PC-9 (cell line): ENCODE data around the gene MYH16. TPM values are rescaled to one million over a fixed set of nuclear protein-coding genes. Genes with fewer than 3 reads are reported as not detected.
"Not testable (repeated sequence)": the region's sequence is repeated elsewhere in the genome, so short reads cannot be mapped to it uniquely, and the experiment has no call there.

Experiments
- BruUV-seq: library from RNA; stranded (reverse); fragments of 400-500 nt; replicated peaks from 2 replicates; lab custom pipeline; 2021; lab: Mats Ljungman, UMichigan
- CTCF ChIA-PET: fragments of 300-600 bp; sonication (Branson Sonifier 250); formaldehyde crosslinking; loops from one replicate; lab custom pipeline; 2022; ENCODE audit warnings: antibody characterized with exemption; lab: Charles Lee
- POLR2A ChIA-PET: fragments of 300-600 bp; sonication (Branson Sonifier 250); formaldehyde crosslinking; loops from one replicate; lab custom pipeline; 2022; ENCODE audit warnings: antibody characterized with exemption; ENCODE audit not compliant: unreplicated experiment; lab: Charles Lee
- DNase-seq, 2 experiments: peaks; one replicate each; pipeline versions ENCODE4 v3.0.0 to v3.0.0-alpha.2; 2015 to 2022; ENCODE audit warnings: mixed read lengths in 1 of 2
- H2AFZ ChIP-seq: fragments of 200-600 bp; sonication (generic); 2 replicates; pipeline ENCODE4 v1.8.1; 2017; ENCODE audit warnings: antibody characterized with exemption
- H3F3A ChIP-seq: fragments of 200-600 bp; sonication (generic); 2 replicates; pipeline ENCODE4 v1.8.1; 2017; ENCODE audit warnings: antibody characterized with exemption, mild to moderate bottlenecking, low read depth; ENCODE audit not compliant: insufficient read depth
- H3K27ac ChIP-seq: fragments of 200-600 bp; sonication (generic); 2 replicates; pipeline ENCODE4 v1.6.1; 2016; ENCODE audit warnings: mixed run types
- H3K27me3 ChIP-seq: fragments of 200-600 bp; sonication (generic); 2 replicates; pipeline ENCODE4 v1.6.1; 2016; ENCODE audit warnings: low read depth, mixed run types; ENCODE audit not compliant: insufficient read depth
- H3K36me3 ChIP-seq: fragments of 200-600 bp; sonication (generic); 2 replicates; pipeline ENCODE4 v1.6.1; 2016; ENCODE audit warnings: low read depth, mixed run types
- H3K4me1 ChIP-seq: fragments of 200-600 bp; sonication (generic); replicated peaks from 2 replicates; pipeline ENCODE4 v1.6.1; 2016; ENCODE audit warnings: mixed run types; ENCODE audit not compliant: insufficient read depth
- H3K4me2 ChIP-seq: fragments of 200-600 bp; sonication (generic); 2 replicates; pipeline ENCODE4 v1.6.1; 2017; ENCODE audit warnings: mixed run types
- H3K4me3 ChIP-seq: fragments of 200-600 bp; sonication (generic); 2 replicates; pipeline ENCODE4 v1.6.1; 2016; ENCODE audit warnings: mixed run types
- H3K79me2 ChIP-seq: fragments of 200-600 bp; sonication (generic); 2 replicates; pipeline ENCODE4 v1.6.1; 2017; ENCODE audit warnings: low read depth, mixed run types
- H3K9me2 ChIP-seq: fragments of 200-600 bp; sonication (generic); 2 replicates; pipeline ENCODE4 v1.8.1; 2017; ENCODE audit warnings: mild to moderate bottlenecking; ENCODE audit not compliant: insufficient read depth
- H3K9me3 ChIP-seq: fragments of 200-600 bp; sonication (generic); 2 replicates; pipeline ENCODE4 v1.8.1; 2016; ENCODE audit warnings: low read depth; ENCODE audit not compliant: insufficient read depth
- H4K20me1 ChIP-seq: fragments of 200-600 bp; sonication (generic); 2 replicates; pipeline ENCODE4 v1.8.1; 2017; ENCODE audit not compliant: insufficient read depth
- CTCF ChIP-seq: fragments of 200-600 bp; sonication (generic); conservative IDR thresholded peaks from 2 replicates; pipeline ENCODE4 v1.6.1; 2017; ENCODE audit warnings: mixed run types, antibody characterized with exemption, mild to moderate bottlenecking, moderate library complexity
- EZH2 ChIP-seq: fragments of 200-600 bp; sonication (generic); IDR thresholded peaks from 2 replicates; pipeline ENCODE4 v1.8.0; 2017; ENCODE audit warnings: antibody characterized with exemption, low read depth
- intact Hi-C: fragments of 100-400 bp; cut with micrococcal nuclease; formaldehyde crosslinking; loops from one replicate; pipeline ENCODE4 v1.10.0; 2022; ENCODE audit not compliant: unreplicated experiment
- total RNA-seq: library from RNA; stranded (reverse); gene quantifications from 2 replicates; pipeline ENCODE4 v1.2.3, GENCODE V29; 2021

The MYH16 gene
- total RNA-seq, 1 experiment from 2014 or later = 18.0 TPM

- Histone ChIP-seq H3K9me3 (no peaks in the 10 kb centered on the region), H3F3A (peaks cover 37% of the 10 kb centered on the region), H3K4me3 (no peak overlapping the region), H3K79me2 (0 out of 2 replicates have a peak, but pooled peaks cover 4% of the 10 kb centered on the region), H3K36me3 (no peaks in the 10 kb centered on the region), H3K27me3 (no peaks in the 10 kb centered on the region), H2AFZ (no peak overlapping the region), H3K9me2 (no peaks in the 10 kb centered on the region), H3K4me1 (peaks cover 51% of the 10 kb centered on the region), H3K4me2 (peak overlapping the region; percentile 54; the same call in 1 of the 2 replicates), H3K27ac (peak overlapping the region; percentile 90), H4K20me1 (no peaks in the 10 kb centered on the region)
- BruUV-seq = no TSS peak
- intact Hi-C loops = no loop called here
- DNase-seq = no peak
- ChIA-PET CTCF (interaction anchor here (0.9 kb wide), 1 partner anchor 38 kb away, joined by 5 read pairs; no protein-coding TSS in a partner anchor), POLR2A (interaction anchor here (0.5 kb wide), 2 partner anchors 152 to 1602 kb away, joined by 6 to 10 read pairs; no protein-coding TSS in a partner anchor)
- TF ChIP-seq CTCF (no peak), EZH2 (no peak)
Observed at GRCh38 chr7:99268577-99268908, 4.1 kb upstream of the MYH16 start.

GRCh38 chr7:99270702-99271101 lies 1.9 kb upstream of the MYH16 start:
- Histone ChIP-seq H2AFZ (no peak overlapping the region), H3K36me3 (no peaks in the 10 kb centered on the region), H3K9me3 (no peaks in the 10 kb centered on the region), H3K4me1 (peaks cover 70% of the 10 kb centered on the region), H3F3A (peaks cover 48% of the 10 kb centered on the region), H3K9me2 (no peaks in the 10 kb centered on the region), H3K4me3 (no peak overlapping the region), H3K79me2 (0 out of 2 replicates have a peak, but pooled peaks cover 4% of the 10 kb centered on the region), H3K27ac (no peak overlapping the region), H3K27me3 (no peaks in the 10 kb centered on the region), H3K4me2 (no peak overlapping the region), H4K20me1 (no peaks in the 10 kb centered on the region)
- no TSS peak for BruUV-seq
- DNase-seq = no peak
- TF ChIP-seq EZH2 (no peak), CTCF (no peak)
- ChIA-PET CTCF (no interaction called here), POLR2A (no interaction called here)
- intact Hi-C loops = loop anchor here (10.0 kb wide), 1 partner anchor 104 kb away; the partner anchor contains the start of gene ARPC1B

- H3K79me2 ChIP-seq, H3K9me3 ChIP-seq, H3K9me2 ChIP-seq, CTCF ChIA-PET, H3K27me3 ChIP-seq, H4K20me1 ChIP-seq, BruUV-seq, H3K36me3 ChIP-seq, DNase-seq: not testable (repeated sequence)
- Histone ChIP-seq H3F3A (peaks cover 29% of the 10 kb centered on the region), H3K4me2 (peak overlapping the region; percentile 67), H3K4me3 (peak overlapping the region; percentile 24; the same call in 1 of the 2 replicates), H3K4me1 (peaks cover 49% of the 10 kb centered on the region), H2AFZ (peak overlapping the region; percentile 6; the same call in 1 of the 2 replicates), H3K27ac (peak overlapping the region; percentile 95)
- POLR2A ChIA-PET = interaction anchor here (0.5 to 1.3 kb wide), 5 partner anchors 62 to 1263 kb away, joined by 4 to 13 read pairs (median 8); no protein-coding TSS in a partner anchor
- intact Hi-C loops = loop anchor here (2.0 to 10.0 kb wide), 2 partner anchors 101 to 233 kb away; partner anchors contain the start of gene ARPC1B
Observed at GRCh38 chr7:99273561-99273960, 922 bp downstream of the MYH16 start.

- intact Hi-C loops = loop anchor here (1.0 to 10.0 kb wide), 6 partner anchors 36 to 132 kb away; partner anchors contain the start of gene ARPC1B
- not testable (repeated sequence) for H3K9me2 ChIP-seq, H3K79me2 ChIP-seq, H2AFZ ChIP-seq, H3K27me3 ChIP-seq, DNase-seq, H4K20me1 ChIP-seq, H3K36me3 ChIP-seq, BruUV-seq, H3K9me3 ChIP-seq
- H3K4me2 ChIP-seq = peak overlapping the region; percentile 67
- ChIA-PET CTCF (interaction anchor here (0.6 to 0.9 kb wide), 3 partner anchors 55 to 114 kb away, joined by 3 to 13 read pairs (median 5); no protein-coding TSS in a partner anchor), POLR2A (interaction anchor here (0.6 to 1.3 kb wide), 4 partner anchors 48 to 248 kb away, joined by 3 to 9 read pairs (median 8); no protein-coding TSS in a partner anchor)
- H3K4me1 ChIP-seq = peaks cover 40% of the 10 kb centered on the region
- H3K4me3 ChIP-seq = peak overlapping the region; percentile 13; the same call in 1 of the 2 replicates
- H3F3A ChIP-seq = peaks cover 22% of the 10 kb centered on the region
- H3K27ac ChIP-seq = peak overlapping the region; percentile 95
Observed at GRCh38 chr7:99274908-99275307, 2.3 kb downstream of the MYH16 start.
